Lower leg skin (tissue), 4 donors: ENCODE data around the gene CUL1. TPM values are rescaled to one million over a fixed set of nuclear protein-coding genes. Genes with fewer than 3 reads are reported as not detected.

Experiments
- DNase-seq, 2 donors: peaks; one replicate each; pipeline ENCODE4 v3.0.0-alpha.2; 2019; ENCODE audit warnings: low spot score in 2 of 2
- H3K4me3 ChIP-seq: fragments of 200-600 bp; sonication (generic); 2 replicates; pipeline ENCODE4 v1.5.1; 2017; ENCODE audit warnings: mild to moderate bottlenecking, low read depth; ENCODE audit not compliant: poor library complexity, severe bottlenecking
- CTCF ChIP-seq, 3 donors: fragments of 450-650 bp; IDR thresholded peaks; one replicate each; pipeline ENCODE4 v1.5.1; 2016; ENCODE audit warnings: antibody characterized with exemption in 3 of 3, mild to moderate bottlenecking in 3 of 3, moderate library complexity in 2 of 3
- POLR2A ChIP-seq, 2 donors: fragments of 450-650 bp; IDR thresholded peaks; one replicate each; pipeline ENCODE4 v1.6.1; 2016 to 2017; ENCODE audit warnings: antibody characterized with exemption in 2 of 2, mild to moderate bottlenecking in 1 of 2, moderate library complexity in 1 of 2
- WGBS, 2 donors: methylation state at CpG; one replicate each; pipeline ENCODE4 v1.1.5; 2018; 5-methylcytosine and 5-hydroxymethylcytosine counted together
- intact Hi-C: fragments of 100-400 bp; cut with DNase I; formaldehyde crosslinking; loops from one replicate; pipeline ENCODE4 v1.15.0; 2023; ENCODE audit warnings: low total_unique reads
- total RNA-seq, 4 donors: library from RNA; depleted of rRNA; stranded (reverse); fragments of >200 nt; gene quantifications; one replicate each; pipeline ENCODE4 v1.1.0, GENCODE V29; 2016

Gene CUL1
- total RNA-seq, 4 donors from 2014 or later: 49.6 to 56.5 (median 52.6) TPM

- no peak for TF ChIP-seq POLR2A (IDR thresholded peaks at IDR 0.05)
- TF ChIP-seq CTCF (IDR thresholded peaks at IDR 0.05): no peak
- WGBS, 2 donors: 71 to 74% methylated on average over 12 of the region's 12 CpGs
- no peak for DNase-seq
- H3K4me3 ChIP-seq: no peak overlapping the region
- intact Hi-C loops: no loop called here
Observed at GRCh38 chr7:148729984-148730733, 31.5 kb downstream of the CUL1 start.

GRCh38 chr7:148732862-148733261 lies 34.2 kb downstream of the CUL1 start:
- TF ChIP-seq POLR2A (IDR thresholded peaks at IDR 0.05) (no peak), CTCF (IDR thresholded peaks at IDR 0.05) (no peak)
- 74 to 88% methylated on average over 3 of the region's 3 CpGs for WGBS, 2 donors
- no peak for DNase-seq
- intact Hi-C loops: no loop called here
- H3K4me3 ChIP-seq: no peak overlapping the region

GRCh38 chr7:148733496-148733895 lies 34.8 kb downstream of the CUL1 start:
- WGBS, 2 donors: 37 to 48% methylated on average over 2 of the region's 2 CpGs
- TF ChIP-seq POLR2A (IDR thresholded peaks at IDR 0.05) (no peak), CTCF (IDR thresholded peaks at IDR 0.05) (no peak)
- intact Hi-C loops: no loop called here
- no peak overlapping the region for H3K4me3 ChIP-seq
- DNase-seq: no peak

- TF ChIP-seq CTCF (IDR thresholded peaks at IDR 0.05) (no peak), POLR2A (IDR thresholded peaks at IDR 0.05) (no peak)
- whole genome bisulfite sequencing, 2 donors: 74 to 79% methylated on average over 11 of the region's 11 CpGs
Observed at GRCh38 chr7:148735141-148735540, 36.4 kb downstream of the CUL1 start.

GRCh38 chr7:148735967-148736366 lies 37.3 kb downstream of the CUL1 start:
- no peak for DNase-seq
- 95% methylated on average over 3 of the region's 3 CpGs for WGBS, 2 donors
- TF ChIP-seq CTCF (IDR thresholded peaks at IDR 0.05) (no peak), POLR2A (IDR thresholded peaks at IDR 0.05) (no peak)
- no peak overlapping the region for H3K4me3 ChIP-seq
- intact Hi-C loops: no loop called here

More at GRCh38 chr7:148735141-148735540, 36.4 kb downstream of the CUL1 start:
- DNase-seq: no peak
- intact Hi-C loops: no loop called here
- no peak overlapping the region for H3K4me3 ChIP-seq
